ENCODE results near the gene BRCA1. TPM values are rescaled to one million over a fixed set of nuclear protein-coding genes. Genes with fewer than 3 reads are reported as not detected.

The BRCA1 gene
- total RNA-seq, 4 donors from 2014 or later = 14.4 to 31.9 (median 25.4) TPM

GRCh38 chr17:43019418-43019817 lies 105.7 kb downstream of the BRCA1 start:
- H3K9me3 ChIP-seq = no peaks in the 10 kb centered on the region
- TF ChIP-seq POLR2A (IDR thresholded peaks at IDR 0.05) (no peak), CTCF (IDR thresholded peaks at IDR 0.05) (no peak)
- H3K4me3 ChIP-seq (replicated peaks in 1 of 3) = no peak overlapping the region
- H3K27me3 ChIP-seq = no peaks in the 10 kb centered on the region
- peaks cover 3 to 21% of the 10 kb centered on the region in 2 donors for H3K36me3 ChIP-seq
- H3K27ac ChIP-seq = peak overlapping the region in 2 of 3 donors; percentile 61 to 92
- H3K4me1 ChIP-seq = peaks cover 2 to 54% of the 10 kb centered on the region in 2 donors
- intact Hi-C loops (cut with DNase I) = loop anchor here (10.0 kb wide), 1 partner anchor 295 kb away; no protein-coding TSS in a partner anchor
- 44 to 46% methylated on average over 7 of the region's 7 CpGs for WGBS, 2 donors
- DNase-seq = no peak

GRCh38 chr17:43018932-43019331 lies 106.2 kb downstream of the BRCA1 start:
- Histone ChIP-seq H3K36me3 (peaks cover 3 to 25% of the 10 kb centered on the region in 2 donors), H3K27ac (peak overlapping the region in 1 of 3 donors; percentile 61), H3K27me3 (no peaks in the 10 kb centered on the region), H3K4me1 (peaks cover 2 to 50% of the 10 kb centered on the region in 2 donors), H3K9me3 (no peaks in the 10 kb centered on the region), H3K4me3 (replicated peaks in 1 of 3) (no peak overlapping the region)
- DNase-seq = no peak
- TF ChIP-seq POLR2A (IDR thresholded peaks at IDR 0.05) = no peak
- no peak for TF ChIP-seq CTCF (IDR thresholded peaks at IDR 0.05)
- 46 to 57% methylated on average over 4 of the region's 4 CpGs for WGBS, 2 donors
- intact Hi-C loops (cut with DNase I) = loop anchor here (10.0 kb wide), 1 partner anchor 296 kb away; no protein-coding TSS in a partner anchor

GRCh38 chr17:43018008-43018853 lies 106.9 kb downstream of the BRCA1 start:
- Histone ChIP-seq H3K27ac (no peak overlapping the region), H3K4me3 (replicated peaks in 1 of 3) (no peak overlapping the region), H3K4me1 (peaks cover 2 to 55% of the 10 kb centered on the region in 2 donors), H3K36me3 (peaks cover 9 to 32% of the 10 kb centered on the region in 2 donors), H3K27me3 (no peaks in the 10 kb centered on the region), H3K9me3 (no peaks in the 10 kb centered on the region)
- TF ChIP-seq CTCF (IDR thresholded peaks at IDR 0.05) (no peak), POLR2A (IDR thresholded peaks at IDR 0.05) (no peak)
- no peak for DNase-seq
- intact Hi-C loops (cut with DNase I) = loop anchor here (10.0 kb wide), 1 partner anchor 297 kb away; no protein-coding TSS in a partner anchor
- 75% methylated on average over 19 of the region's 19 CpGs for WGBS, 2 donors

GRCh38 chr17:43016216-43016615 lies 108.9 kb downstream of the BRCA1 start:
- DNase-seq = no peak
- intact Hi-C loops (cut with DNase I) = loop anchor here (10.0 kb wide), 1 partner anchor 299 kb away; no protein-coding TSS in a partner anchor
- H3K4me1 ChIP-seq = peaks cover 0 to 55% of the 10 kb centered on the region in 2 donors
- H3K27ac ChIP-seq = peak overlapping the region; percentile 8 to 64 (median 49)
- no peaks in the 10 kb centered on the region for H3K27me3 ChIP-seq
- no peak overlapping the region for H3K4me3 ChIP-seq (replicated peaks in 1 of 3)
- 93 to 95% methylated on average over 7 of the region's 7 CpGs for WGBS, 2 donors
- peaks cover 11 to 37% of the 10 kb centered on the region in 2 donors for H3K36me3 ChIP-seq
- TF ChIP-seq CTCF (IDR thresholded peaks at IDR 0.05) (no peak), POLR2A (IDR thresholded peaks at IDR 0.05) (no peak)
- H3K9me3 ChIP-seq = no peaks in the 10 kb centered on the region

GRCh38 chr17:43015579-43015978 lies 109.6 kb downstream of the BRCA1 start:
- H3K27me3 ChIP-seq = no peaks in the 10 kb centered on the region
- H3K4me3 ChIP-seq (replicated peaks in 1 of 3) = no peak overlapping the region
- intact Hi-C loops (cut with DNase I) = loop anchor here (10.0 kb wide), 1 partner anchor 299 kb away; no protein-coding TSS in a partner anchor
- H3K36me3 ChIP-seq = peaks cover 11 to 37% of the 10 kb centered on the region in 2 donors
- peak overlapping the region in 2 of 3 donors; percentile 49 to 64 for H3K27ac ChIP-seq
- WGBS, 2 donors = 66 to 75% methylated on average over 8 to 9 of the region's 9 CpGs
- peaks cover 0 to 50% of the 10 kb centered on the region in 2 donors for H3K4me1 ChIP-seq
- no peaks in the 10 kb centered on the region for H3K9me3 ChIP-seq
- TF ChIP-seq POLR2A (IDR thresholded peaks at IDR 0.05) (no peak), CTCF (IDR thresholded peaks at IDR 0.05) (no peak)
- DNase-seq = peak; percentile 25 to 33

Data from thyroid gland (tissue), 4 donors.